NCI-H2171 treated with DMSO at 0.1 percent for 48 hours (cell line): ENCODE results near the gene STARD13.

Source experiments
- DNase-seq: peaks from one replicate; lab custom pipeline; 2025; lab: John Stamatoyannopoulos, UW

The STARD13 gene

DNA sequence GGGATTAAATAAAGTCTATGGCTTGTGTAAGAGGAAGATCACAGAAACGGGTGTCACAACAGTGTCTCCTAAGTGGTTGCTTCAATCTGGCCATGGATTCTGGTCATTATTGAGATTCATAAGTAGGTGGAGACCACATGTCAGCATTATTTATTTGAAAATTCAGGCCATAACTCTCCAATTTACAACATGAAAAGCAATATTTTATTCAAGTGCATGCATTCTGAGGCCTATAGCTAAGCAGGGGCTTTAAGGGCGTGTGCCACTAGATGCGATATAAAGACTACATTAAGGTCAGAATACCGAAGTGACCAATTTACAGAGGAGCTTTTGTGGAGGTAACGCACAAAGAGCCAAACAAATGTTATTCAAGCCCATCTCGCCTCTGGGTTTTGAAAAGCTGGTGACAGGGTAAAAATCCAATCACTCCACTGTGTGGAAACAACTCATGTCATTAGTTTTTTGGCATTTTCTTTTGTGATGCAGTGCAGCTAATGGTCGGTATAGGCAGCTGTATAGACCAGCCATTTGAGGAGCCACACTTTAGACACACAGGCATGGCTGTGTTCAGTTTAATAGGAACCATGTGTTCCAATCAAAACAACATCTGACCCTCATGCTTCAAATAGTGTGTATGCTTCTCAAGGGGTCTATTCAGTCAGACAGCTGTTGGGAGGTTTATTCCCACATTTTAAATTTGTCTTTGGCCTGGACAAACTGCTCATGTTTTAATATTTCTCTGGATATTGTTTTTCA is 145.6 kb downstream of the STARD13 start:
- DNase-seq = peak; percentile 5

DNA sequence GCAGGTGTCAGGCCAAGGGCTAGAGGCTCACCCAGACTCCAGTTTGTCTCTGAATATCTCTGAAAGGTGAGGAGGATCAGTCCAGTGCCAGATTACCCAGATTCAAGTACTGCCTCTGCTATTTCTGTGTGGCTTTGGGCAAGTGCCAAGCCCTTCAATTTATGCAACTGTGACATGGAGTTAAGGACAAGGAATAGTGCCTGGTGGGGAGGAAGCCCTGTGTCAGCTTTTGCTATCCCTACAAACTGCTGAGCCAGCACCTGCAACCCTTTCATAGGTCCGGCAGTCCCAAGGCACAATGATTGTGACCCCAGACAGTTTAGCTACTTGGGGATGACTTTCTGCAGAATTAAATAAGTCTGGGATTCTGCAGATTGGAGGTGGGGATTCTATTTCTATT is 146.4 kb downstream of the STARD13 start:
- no peak for DNase-seq

DNA sequence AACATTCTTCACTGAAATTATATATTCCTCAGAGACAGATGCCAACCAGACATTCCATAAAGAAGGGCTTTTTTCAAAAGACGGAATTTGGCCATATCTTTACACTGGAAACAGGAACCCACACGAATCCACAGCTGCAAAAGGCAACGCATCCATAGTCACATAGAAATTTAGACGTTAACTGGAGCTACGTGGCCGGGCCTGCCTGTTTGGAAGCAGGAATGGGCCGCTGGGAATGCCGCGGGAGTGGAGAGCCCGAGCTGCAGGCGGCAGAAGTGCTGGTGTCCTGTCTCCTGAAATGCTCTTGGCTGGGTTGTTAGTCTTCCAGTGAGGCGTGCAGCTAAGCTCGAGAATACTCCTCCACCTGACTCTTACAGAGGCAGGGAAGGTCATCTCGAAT is 147.1 kb downstream of the STARD13 start:
- DNase-seq = no peak

DNA sequence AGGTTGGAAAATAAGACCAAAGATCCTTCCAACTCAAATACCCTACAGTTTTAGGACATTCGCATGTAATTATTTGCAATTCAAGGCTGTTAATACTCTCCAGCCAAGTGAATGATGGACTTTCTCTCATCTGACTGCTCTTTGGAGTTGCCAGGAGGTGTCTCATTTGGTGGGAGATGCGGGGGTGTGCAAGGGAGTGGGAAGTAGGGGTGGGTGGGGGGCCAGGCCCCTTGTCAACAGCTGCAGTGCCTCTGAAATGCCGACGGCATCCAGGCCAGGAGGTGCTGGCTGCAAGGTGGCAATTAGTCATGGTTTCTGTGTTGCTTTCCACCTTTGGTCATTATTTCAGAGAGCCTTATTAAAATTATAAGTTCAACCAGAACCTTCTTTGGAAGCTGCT is 147.8 kb downstream of the STARD13 start:
- no peak for DNase-seq

DNA sequence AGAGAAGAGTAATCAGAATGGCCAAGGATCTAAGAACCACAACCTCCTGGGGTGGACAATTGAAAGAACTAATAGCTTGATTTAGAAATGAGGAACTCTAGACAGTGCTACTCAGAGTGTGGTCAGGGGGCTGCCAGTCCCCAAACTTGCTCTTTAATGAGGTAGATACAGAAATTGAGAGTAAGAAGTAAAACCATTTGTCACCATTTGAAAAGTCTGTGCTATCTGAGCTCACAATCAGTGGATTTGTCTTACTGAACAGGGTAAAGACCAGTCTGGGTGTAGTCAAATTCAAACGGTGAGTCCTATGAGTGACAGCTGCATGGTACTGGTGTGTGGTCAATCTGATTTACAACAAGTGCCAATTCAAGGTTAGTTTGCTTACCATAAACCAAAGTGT is 150.5 kb downstream of the STARD13 start:
- DNase-seq = no peak

DNA sequence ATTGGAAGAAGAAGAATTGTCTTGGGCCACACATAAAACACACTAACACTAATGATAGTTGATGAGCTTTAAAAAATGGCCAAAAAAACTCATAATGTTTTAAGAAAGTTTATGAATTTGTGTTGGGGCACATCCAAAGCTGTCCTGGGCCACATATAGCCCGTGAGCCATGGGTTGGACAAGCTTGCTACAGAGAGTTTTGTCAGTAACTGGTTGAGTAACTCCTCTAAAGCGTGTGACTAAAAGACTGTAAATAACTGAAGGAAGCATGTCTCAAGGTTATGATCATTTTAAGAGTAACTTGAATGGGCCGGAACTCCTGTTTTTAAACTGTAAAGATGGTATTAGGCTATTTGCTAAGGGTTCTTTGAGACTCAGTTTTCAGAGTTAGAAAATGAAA is 151.3 kb downstream of the STARD13 start:
- no peak for DNase-seq

DNA sequence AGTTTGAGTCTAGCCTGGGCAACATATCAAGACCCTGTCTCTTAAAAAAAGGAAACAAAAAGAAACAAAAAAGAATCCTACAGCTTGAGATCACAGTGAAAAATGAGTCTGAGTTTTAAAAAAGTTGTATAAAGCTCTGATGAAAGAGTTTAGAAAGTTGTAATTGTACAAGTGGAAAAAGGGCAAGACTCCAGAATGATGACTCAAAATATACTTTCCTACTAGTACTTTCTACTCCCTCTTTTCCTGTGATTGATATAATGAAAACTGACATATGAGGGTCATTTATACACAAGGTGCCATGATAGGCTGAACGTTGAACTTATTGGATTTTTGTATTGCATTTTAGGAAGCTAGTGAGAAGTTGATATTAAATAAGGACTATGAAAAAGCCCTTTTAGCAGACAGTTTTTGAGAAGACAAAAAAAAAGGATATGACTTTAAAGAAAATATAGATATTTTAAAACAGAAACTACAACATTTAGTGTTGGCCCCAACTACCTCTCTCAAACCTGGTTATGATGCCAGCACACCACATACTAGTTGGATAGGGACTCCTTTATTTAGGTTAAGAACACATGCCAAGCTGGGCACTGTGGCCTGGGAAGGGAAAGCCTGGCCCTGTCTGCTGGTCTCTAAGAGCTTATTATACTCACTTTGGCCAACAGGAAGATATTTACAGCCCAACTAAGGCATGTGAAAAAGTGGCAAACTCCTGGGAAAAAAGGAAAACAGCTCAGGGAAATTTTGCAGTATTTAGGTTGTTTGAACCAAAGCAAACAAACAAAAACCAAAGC is 152.7 kb downstream of the STARD13 start:
- no peak for DNase-seq

DNA sequence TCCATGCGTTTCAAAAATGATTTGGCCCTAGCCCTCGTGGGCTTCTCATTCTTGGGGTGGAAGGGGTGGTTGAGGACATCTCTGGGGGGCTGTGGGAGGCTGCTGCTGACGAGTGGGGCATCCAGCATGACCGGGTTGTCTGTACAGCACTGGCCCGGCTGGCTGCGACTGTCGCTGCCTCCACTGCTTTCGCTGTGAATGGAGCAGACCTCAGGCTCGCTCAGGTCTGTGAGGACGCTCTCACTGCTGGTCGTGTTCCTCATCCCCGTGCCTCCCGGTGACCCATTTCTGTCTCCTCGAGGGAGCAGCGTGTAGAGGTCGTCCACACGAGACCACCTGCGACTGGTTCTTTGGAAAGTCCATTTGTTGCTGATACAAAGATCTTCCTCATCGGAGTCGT is 155.7 kb downstream of the STARD13 start:
- no peak for DNase-seq

DNA sequence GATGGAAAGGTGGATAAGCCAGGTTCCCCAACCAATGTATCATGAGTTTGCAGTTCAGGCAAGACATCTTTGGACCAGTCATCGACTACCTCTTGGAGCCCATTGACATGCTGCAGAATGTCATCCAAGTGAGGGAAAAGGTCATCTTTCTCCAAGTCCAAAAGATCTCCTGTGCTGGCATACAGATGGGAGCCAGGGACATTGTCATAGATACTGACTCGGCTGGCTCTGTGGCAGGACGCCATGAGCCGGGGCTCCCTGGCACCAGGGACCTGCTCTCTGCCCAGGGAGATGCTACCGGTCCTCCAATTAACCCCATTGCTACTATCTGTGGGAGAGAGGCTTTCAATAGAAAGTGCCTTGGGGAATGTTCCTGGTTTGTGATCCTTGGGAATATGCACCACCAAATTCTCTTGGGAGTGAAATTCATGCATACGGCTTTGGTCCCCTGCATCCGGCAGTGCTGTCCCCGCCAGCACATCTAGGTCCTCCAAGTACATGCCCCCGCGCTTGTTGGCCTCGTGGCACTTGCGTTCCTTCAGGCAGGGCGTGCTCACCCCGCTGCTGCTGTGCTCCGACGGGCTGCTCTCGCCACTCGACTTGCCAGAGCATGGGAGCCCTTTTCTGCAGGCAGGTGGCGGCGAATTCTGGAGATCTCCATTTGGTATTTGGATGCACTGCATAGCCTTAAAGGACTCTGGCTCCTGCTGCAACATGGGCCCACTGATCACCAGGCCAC is 156.3 kb downstream of the STARD13 start:
- no peak for DNase-seq

DNA sequence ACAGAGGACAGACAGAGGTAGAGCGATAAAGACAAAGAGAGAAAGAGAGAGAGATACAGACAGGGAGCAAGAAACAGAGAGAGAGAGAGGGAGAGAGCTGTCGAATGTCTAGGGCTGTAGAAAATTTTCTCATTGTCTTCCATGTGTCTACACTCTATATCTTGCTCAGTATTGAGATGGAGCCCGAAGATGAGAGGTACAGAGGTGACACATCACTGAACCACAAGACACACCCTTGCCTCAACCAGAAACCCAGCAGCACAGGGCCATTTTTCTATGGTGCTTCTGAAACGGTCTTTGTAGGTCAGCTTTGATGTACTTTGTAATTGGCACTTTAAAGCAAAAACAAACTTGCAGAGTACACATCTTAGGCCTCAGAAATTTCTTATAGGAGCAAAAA is 157.4 kb downstream of the STARD13 start:
- DNase-seq = no peak

DNA sequence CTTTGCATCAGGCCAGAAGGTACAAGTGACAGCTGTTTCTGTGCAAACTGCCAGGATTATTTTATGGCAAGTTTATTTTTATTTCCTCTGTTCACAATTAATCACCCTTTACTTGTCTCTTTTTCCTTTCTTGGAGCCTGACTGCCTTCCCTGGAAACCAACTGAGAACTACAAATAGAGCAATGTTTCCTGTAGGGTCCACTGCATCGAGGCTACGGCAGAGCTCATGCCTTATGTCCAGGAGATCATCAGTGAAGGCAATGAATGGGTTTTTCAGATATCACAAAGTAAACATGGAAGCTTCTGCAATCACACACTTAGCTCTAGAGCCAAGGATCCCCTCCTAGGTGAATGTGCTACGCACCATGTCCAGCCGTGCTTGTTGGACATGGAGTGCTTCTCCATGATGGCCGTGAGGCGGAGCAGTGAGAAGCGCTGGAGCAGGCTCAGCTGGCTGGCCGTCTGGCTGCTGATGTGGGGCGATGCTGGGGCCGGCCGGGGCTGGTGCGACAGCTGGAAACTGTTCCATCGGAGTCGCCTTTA is 158.5 kb downstream of the STARD13 start:
- DNase-seq = no peak

DNA sequence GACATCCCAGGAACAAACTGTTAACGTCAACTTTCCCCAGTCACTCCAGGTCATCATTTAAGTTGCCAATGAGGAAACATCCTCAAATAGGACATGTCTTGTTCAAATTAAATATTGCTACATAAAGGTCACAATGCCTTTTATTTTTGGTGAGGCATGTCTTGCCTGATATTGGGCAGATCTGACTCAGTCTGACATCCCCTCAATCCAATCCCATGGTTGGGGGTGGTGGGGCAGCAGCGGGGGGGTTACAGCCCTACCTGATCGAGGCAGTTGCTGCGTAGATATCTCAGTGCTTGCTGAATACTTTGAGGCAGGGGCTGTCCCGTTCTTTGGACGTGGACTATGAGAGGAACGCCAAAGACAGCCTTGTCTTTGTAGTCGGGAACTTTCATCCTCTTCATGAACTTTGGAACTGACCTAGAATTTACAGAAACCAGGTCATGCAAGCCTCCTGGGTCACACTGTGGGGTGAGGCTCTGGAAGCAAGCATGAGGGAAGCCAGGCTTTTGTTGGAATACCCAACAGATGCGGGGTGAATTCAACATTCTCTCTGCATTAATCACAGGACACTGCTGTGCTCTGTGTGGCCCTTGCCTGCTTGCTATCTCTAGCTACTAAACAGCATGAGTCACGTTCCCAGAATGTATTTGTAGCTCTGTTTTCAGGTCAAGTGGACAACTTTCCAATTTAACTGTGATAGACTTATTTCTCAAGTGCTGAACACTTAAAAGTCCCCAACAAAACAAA is 159.6 kb downstream of the STARD13 start:
- DNase-seq = no peak

DNA sequence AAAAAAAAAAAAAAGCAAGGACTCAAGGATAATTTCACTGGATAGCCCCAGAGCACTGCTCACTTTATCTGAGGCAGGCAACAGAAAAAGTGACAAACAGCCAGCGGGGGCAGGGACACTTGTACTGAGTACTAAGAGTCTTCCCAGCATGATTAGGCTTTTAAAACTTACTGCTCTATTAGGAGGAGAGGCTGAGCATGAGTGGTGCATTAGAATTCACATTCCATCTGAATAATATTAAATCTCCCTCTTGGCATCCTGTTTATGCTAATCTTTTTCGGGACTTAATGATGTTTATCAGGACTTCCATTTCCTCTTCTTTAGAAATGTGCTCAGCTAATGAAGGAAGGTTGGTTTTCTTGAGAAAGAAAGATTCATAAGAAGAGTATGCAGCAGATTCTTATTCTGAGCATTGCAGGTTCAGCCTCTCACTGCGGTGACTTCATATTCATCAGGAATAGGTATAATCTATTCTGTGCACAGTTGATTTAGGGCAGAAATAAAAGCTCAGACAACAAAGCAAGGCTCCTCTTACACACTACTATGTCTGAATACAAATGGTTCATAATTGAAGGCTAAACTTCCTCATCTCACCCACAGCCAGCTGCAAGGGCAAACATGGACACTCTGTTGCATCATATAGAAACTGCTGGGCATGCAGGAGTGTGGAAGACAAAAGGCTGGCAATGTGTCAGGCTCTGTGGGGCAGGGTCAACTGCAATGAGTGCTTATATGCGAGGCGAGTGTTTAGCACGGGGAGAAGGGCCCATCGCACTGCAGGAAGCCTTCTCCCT is 162.3 kb downstream of the STARD13 start:
- no peak for DNase-seq

DNA sequence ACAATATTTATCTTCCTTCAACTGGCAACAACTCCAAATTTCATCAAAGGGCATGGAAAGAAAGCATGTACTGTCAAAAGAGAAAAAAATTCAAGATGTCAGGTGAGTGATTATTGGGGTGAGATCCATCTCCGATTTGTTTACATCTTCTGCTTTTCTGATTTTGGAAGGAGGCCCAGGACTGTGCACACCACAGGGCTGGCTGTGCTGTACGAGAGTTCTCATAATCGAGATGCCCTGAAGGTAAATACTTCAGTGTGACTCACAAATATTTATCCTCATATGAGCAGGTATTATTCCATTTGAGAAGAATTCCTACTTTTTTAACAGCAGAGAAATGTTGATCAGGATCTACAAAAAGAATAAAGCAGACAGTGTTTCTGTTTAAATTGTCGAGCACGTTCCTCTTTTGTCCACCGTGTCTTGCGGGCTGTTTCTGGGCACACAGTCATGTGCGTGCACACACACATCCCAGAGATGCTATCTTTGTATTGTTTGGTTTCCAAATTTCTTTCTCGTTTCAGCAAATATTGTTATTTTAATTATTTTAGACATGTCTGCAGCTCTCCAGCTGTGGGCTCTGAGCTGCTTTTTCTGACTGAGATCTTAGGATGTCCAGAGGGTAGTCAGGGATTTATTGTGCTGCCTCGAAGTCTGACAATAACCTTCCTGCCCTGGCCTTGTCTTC is 165.6 kb downstream of the STARD13 start:
- DNase-seq = no peak

DNA sequence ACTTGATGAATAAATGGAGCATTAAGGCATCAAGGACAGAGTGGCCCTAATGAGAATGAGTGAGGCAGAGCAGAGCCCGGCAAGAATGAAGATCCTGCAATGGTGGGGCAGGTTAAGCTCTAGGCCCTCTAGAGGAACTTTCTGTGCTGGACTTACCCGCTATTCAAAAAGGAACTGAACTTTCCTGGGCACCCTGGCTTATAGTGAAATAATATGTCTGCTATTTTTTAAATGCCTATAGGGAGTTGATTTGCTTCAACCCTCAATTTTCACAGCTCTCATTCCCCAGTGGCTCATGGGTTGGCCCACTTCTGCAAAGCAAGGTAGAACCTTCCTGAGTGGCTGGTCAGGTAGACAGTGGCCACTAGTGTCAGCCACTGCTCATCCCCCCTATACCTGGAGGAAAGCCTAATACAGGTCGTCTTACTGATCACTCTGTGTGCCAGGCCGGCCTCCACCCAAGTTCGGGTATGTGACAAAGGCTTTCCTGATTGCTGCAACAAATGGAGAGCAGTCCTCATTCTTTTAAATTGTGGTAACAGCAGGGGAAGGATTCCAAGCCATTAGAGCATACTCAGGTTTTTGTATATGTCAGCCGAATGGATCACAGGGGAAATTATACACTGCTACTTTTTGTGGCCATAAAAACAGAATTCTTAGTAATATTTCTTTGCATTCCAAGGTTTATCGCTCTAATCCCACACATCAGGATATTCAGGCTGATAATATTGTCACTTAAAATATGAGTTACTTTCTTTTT is 166.4 kb downstream of the STARD13 start:
- no peak for DNase-seq

DNA sequence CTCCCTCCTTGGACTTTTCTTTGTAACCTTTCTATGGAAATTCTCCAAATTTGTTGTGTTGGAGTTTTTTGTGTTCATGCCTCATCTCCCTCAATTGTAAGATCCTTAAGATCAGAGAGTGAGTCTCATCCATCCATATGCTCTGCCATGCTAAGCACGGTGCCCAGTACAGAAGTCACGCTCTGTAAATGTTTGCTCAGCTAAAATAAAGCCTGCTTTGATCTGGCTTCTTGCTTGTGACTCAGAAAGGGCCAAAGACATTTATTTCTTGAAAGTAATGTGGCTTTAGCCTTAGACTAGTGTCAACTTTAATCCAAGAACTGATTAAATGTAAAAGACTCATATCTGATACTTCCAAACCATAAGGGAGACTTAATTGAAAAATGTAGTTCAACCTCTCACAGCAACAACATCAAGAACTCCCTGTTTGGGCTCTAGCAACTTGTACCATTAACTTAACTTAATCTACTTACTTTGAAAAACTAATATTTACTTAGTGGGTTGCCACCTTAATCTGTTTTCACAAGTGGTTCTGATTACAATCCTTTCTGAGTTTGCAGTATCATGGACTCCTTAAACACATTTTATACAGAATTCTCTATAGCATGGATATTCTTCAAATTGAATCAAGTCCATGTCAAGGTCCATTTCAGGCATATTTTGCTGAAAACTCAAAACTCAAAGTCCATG is 169.1 kb downstream of the STARD13 start:
- DNase-seq = no peak

DNA sequence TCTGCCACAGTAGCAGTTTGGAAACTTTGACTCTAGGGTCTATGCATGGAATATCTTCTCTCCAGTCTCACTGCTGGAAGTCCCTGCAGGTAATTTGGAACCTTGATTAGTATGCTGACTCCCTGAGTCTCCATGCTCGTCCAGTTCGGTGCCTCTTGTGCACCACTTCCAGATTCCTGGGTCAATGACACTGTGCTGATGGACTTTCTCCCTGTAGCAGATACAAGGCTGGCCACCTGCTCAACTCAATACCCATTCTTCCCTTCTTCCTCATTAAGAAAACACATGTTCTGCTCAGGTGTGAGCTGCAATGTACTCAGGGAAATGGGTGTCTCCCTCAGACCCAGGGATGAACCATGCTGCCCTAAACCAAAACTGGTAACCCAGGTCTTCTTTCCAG is 170.3 kb downstream of the STARD13 start:
- no peak for DNase-seq

DNA sequence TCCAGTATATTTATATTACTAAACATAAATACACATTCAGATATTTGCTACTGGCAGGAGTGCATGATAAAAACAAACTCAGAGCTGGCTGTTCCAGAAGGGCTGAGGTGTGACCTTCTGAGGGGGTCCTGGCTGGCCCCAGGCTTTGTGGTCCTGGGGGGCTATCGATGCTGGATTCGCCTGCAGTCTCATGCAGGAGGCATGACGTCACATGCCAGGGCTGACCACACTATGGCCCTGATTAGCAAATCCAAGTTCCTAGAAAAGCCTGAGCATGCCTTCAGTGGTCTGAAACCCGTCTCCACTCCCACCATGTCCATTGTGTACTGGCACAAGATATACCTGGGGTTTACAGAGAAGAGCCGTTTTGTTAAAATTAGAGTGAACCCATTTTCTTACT is 171.4 kb downstream of the STARD13 start:
- DNase-seq = no peak

DNA sequence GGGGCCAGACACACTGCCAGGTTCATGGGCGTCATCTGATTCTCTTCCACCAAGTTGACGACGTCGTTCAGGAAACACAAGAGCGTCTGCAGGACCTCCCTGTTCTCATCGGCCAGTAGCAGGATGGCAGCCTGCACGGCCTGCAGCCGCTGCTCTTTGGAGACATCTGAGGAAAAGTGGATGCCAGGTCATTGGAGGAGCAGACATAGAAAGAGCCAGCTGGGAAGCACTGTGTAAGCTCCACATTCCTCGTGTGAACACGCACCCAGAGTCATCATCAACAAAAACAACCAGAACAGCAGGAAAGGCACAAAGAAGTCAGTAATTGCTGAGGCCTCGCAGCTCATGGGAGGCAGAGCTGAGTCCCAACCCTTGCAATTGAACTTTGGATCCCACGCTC is 172.8 kb downstream of the STARD13 start:
- DNase-seq = no peak
